Testis (tissue), 5 donors: ENCODE results near the gene SYAP1. TPM values are rescaled to one million over a fixed set of nuclear protein-coding genes. Genes with fewer than 3 reads are reported as not detected.

Experiments
- DNase-seq: peaks from one replicate; pipeline ENCODE4 v3.0.0-alpha.2; 2019
- H3K27ac ChIP-seq, 2 donors: fragments of 200-600 bp; sonication (generic); one replicate each; pipeline ENCODE4 v1.5.1; 2019
- H3K27me3 ChIP-seq: fragments of 200-600 bp; sonication (generic); one replicate; pipeline ENCODE4 v1.5.1; 2019
- H3K36me3 ChIP-seq: fragments of 200-600 bp; sonication (generic); one replicate; pipeline ENCODE4 v1.5.1; 2017; ENCODE audit warnings: low read depth; ENCODE audit errors: missing control alignments
- H3K4me1 ChIP-seq: fragments of 200-600 bp; sonication (generic); one replicate; pipeline ENCODE4 v1.5.1; 2019
- H3K4me3 ChIP-seq, 2 donors: fragments of 200-600 bp; sonication (generic); one replicate each; pipeline ENCODE4 v1.5.1; 2017 to 2019
- H3K9me3 ChIP-seq: fragments of 200-600 bp; sonication (generic); one replicate; pipeline ENCODE4 v1.5.1; 2017
- POLR2A ChIP-seq: fragments of 450-650 bp; IDR thresholded peaks from one replicate; pipeline ENCODE4 v1.6.1; 2017; ENCODE audit warnings: antibody characterized with exemption, mild to moderate bottlenecking, moderate library complexity
- WGBS, 2 donors: methylation state at CpG; one replicate each; pipeline ENCODE4 v1.1.5; 2018; 5-methylcytosine and 5-hydroxymethylcytosine counted together
- intact Hi-C: fragments of 100-400 bp; cut with DNase I; formaldehyde crosslinking; loops from one replicate; pipeline ENCODE4 v1.15.1; 2023; ENCODE audit warnings: low total_unique reads
- long read RNA-seq, 2 donors: transcript quantifications; one replicate each; lab custom pipeline, GENCODE V29; 2026
- polyA plus RNA-seq: library from polyadenylated mRNA; stranded (reverse); fragments of 350-450 nt; fragmentation: Illumina TruSeq; extraction: RNeasy Lipid Tissue Mini Kit (QIAGEN cat#74804); gene quantifications from one replicate; pipeline ENCODE4 v1.2.3, GENCODE V29; 2014; ENCODE audit warnings: low read depth, low replicate concordance; ENCODE audit not compliant: insufficient read depth
- total RNA-seq, 2 donors: library from RNA; depleted of rRNA; stranded (reverse); fragments of >200 nt; gene quantifications; one replicate each; pipeline ENCODE4 v1.2.3, GENCODE V29; 2016
- TF ChIP-seq, protein P1 (sequence below), 3 experiments: fragments of 450-650 bp in 2 of 3; fragments of 200-600 bp in 1 of 3; sonication (generic) in 1 of 3; IDR thresholded peaks; one replicate each; pipeline ENCODE4 v1.5.1; 2016 to 2019; ENCODE audit warnings: antibody characterized with exemption in 3 of 3, mild to moderate bottlenecking in 2 of 3, moderate library complexity in 1 of 3

Gene SYAP1, protein sequence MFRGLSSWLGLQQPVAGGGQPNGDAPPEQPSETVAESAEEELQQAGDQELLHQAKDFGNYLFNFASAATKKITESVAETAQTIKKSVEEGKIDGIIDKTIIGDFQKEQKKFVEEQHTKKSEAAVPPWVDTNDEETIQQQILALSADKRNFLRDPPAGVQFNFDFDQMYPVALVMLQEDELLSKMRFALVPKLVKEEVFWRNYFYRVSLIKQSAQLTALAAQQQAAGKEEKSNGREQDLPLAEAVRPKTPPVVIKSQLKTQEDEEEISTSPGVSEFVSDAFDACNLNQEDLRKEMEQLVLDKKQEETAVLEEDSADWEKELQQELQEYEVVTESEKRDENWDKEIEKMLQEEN
- total RNA-seq (10 to 100 TPM; 15.6 to 17.1 TPM), polyA plus RNA-seq (9.0 TPM)
- long read RNA-seq, donor 1, full-length matches to known transcripts, result 17 of 27 reads
- long read RNA-seq, donor 1, partial matches to known transcripts, result 10 of 27 reads
- long read RNA-seq, donor 1, other reads (novel, unspliced or antisense), result 0 of 27 reads
- long read RNA-seq, donor 2, full-length matches to known transcripts, result 15 of 15 reads
- long read RNA-seq, donor 2, partial matches to known transcripts, result 0 of 15 reads
- long read RNA-seq, donor 2, other reads (novel, unspliced or antisense), result 0 of 15 reads

DNA sequence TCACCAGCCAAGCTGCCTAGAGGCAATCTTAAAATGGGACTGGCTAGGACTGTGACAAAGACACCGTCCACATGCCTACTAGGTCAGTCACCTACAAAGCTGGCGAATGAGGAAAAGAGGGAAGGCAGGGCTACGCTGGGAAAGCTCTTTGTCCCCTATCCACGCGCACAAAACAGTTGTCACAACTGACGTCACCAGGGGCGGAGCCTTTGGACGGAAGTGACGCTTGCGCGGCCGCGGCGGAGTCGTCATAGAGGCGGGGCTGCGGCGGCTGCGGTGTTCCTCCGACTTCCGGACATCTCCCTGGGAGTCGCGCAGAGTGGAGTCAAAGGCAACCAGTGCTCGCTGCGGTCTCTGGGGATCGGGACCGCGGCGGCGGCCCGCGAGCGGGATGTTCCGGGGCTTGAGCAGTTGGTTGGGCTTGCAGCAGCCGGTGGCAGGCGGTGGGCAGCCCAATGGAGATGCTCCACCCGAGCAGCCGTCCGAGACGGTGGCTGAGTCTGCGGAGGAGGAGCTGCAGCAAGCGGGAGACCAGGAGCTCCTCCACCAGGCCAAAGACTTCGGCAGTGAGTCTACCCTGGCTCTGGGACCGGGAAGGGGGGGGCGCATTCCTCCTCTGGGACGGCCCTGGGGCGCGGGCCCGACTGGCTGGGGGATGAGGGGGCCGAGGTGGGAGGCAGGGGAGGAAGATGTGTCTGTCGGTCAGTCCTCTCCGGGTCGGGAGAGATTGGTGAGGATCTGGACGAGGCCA lies at the start of gene SYAP1:
SYAP1 (plus strand) TSS at position 279 of the 751 bp plus-strand sequence; CDS start at position 392, 113 bp downstream.
- intact Hi-C loops, result no loop called here
- Histone ChIP-seq H3K9me3 (no peaks in the 10 kb centered on the region), H3K36me3 (no peaks in the 10 kb centered on the region), H3K27me3 (no peaks in the 10 kb centered on the region), H3K27ac (peak within 1 kb of the TSS; percentile 91 to 92), H3K4me3 (peak within 1 kb of the TSS; percentile 63 to 80), H3K4me1 (no peaks in the 10 kb centered on the region)
- TF ChIP-seq POLR2A, result peak; percentile 69
- TF ChIP-seq, protein P1, sequence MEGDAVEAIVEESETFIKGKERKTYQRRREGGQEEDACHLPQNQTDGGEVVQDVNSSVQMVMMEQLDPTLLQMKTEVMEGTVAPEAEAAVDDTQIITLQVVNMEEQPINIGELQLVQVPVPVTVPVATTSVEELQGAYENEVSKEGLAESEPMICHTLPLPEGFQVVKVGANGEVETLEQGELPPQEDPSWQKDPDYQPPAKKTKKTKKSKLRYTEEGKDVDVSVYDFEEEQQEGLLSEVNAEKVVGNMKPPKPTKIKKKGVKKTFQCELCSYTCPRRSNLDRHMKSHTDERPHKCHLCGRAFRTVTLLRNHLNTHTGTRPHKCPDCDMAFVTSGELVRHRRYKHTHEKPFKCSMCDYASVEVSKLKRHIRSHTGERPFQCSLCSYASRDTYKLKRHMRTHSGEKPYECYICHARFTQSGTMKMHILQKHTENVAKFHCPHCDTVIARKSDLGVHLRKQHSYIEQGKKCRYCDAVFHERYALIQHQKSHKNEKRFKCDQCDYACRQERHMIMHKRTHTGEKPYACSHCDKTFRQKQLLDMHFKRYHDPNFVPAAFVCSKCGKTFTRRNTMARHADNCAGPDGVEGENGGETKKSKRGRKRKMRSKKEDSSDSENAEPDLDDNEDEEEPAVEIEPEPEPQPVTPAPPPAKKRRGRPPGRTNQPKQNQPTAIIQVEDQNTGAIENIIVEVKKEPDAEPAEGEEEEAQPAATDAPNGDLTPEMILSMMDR (IDR thresholded peaks at IDR 0.05), result no peak
- DNase-seq, result peak; percentile 95
- WGBS, 2 donors, result 0% methylated on average over 10 of the region's 54 CpGs; no CpG with 5 or more reads in 1 of the 2 donors

DNA sequence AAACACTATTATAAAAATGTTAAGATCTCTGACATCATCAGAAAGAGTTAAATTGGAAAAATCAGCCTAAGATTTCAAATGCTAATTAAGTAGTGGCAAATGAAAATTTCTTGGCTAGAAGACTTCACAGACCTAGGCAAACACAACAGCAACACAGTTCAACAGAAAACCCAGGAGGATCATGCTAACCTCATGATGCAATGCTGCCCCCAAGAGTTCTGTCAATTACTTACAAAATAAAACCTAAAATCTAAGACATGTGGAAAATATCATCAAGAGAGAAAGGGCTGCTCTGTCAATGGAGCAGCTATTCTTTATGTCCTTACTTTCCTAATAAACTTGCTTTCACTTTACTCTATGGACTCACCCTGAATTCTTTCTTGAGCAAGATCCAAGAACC lies 48.4 kb upstream of the SYAP1 start:
- Histone ChIP-seq H3K9me3 (no peaks in the 10 kb centered on the region), H3K27ac (no peak overlapping the region), H3K27me3 (no peaks in the 10 kb centered on the region), H3K36me3 (no peaks in the 10 kb centered on the region), H3K4me1 (no peaks in the 10 kb centered on the region), H3K4me3 (no peak overlapping the region)
- peak; percentile 19 for DNase-seq
- TF ChIP-seq POLR2A, result no peak
- TF ChIP-seq, protein P1 (IDR thresholded peaks at IDR 0.05), result no peak
- intact Hi-C loops, result no loop called here

DNA sequence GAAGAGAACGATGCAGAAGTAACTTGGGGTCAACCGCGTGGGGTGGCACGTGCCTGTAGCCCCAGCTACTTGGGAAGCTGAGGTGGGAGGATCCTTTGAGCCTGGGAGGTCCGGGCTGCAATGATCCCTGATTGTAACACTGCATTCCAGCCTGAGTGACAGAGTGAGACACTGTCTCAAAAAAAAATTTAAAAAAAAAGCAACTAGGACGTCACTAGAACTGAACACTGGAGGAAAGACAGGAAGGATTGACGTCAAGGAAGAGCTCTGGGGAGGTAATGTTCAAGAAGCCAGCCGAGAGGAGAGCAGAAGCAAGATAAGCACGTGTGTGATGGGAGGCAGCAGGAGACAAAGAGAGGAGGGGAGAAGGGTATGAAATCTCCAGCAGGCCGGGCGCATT lies 40.7 kb upstream of the SYAP1 start:
- H3K36me3 ChIP-seq, result no peaks in the 10 kb centered on the region
- no peaks in the 10 kb centered on the region for H3K9me3 ChIP-seq
- DNase-seq, result peak; percentile 57
- no peaks in the 10 kb centered on the region for H3K4me1 ChIP-seq
- TF ChIP-seq, protein P1 (IDR thresholded peaks at IDR 0.05), result no peak
- TF ChIP-seq POLR2A, result no peak
- WGBS, 2 donors, result 61 to 71% methylated on average over 11 of the region's 11 CpGs
- H3K27ac ChIP-seq, result no peak overlapping the region
- intact Hi-C loops, result no loop called here
- H3K27me3 ChIP-seq, result no peaks in the 10 kb centered on the region
- H3K4me3 ChIP-seq, result no peak overlapping the region

DNA sequence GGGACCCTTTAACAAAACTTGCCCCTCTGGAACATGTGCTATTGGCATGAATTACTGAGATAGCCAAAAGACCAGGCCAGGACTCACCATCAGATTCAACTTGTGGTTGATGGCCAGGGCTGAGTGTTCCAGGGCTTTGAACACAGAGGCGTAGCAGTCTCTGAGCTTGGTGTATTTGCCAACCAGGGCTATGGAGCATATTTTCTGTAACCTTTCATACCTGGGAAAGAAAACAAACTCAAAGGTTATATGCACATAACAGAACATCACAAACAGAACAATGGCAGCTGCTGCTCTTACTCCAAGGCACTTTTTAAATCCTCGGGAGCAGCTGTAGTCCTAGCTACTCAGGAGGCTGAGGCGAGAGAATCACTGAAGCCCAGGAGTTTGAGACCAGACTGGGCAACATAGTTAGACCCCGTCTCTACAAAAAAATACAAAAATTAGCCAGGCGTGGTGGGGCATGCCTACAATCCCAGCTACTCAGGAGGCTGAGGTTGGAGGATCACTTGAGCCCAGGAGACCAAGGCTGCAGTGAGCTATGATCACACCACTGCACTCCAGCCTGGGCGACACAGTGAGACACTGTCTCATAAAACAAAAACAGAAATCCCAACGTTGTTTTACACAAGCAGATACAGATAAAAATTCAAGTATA lies 36.3 kb upstream of the SYAP1 start:
- intact Hi-C loops, result no loop called here
- Histone ChIP-seq H3K4me1 (no peaks in the 10 kb centered on the region), H3K9me3 (no peaks in the 10 kb centered on the region), H3K27ac (no peak overlapping the region), H3K27me3 (no peaks in the 10 kb centered on the region), H3K4me3 (no peak overlapping the region), H3K36me3 (no peaks in the 10 kb centered on the region)
- 85 to 99% methylated on average over 6 to 7 of the region's 7 CpGs for WGBS, 2 donors
- TF ChIP-seq, protein P1 (IDR thresholded peaks at IDR 0.05), result no peak
- no peak for TF ChIP-seq POLR2A
- no peak for DNase-seq
